GM23338 (cell line): ENCODE results near the gene WBP4. TPM values are rescaled to one million over a fixed set of nuclear protein-coding genes. Genes with fewer than 3 reads are reported as not detected.

Experiments used
- ATAC-seq: fragments of 200-7000 bp; cut with Tn5 transposase; 3 replicates; pipeline ENCODE4 v1.9.1; 2020
- DNase-seq: peaks from one replicate; pipeline ENCODE4 v3.0.0-alpha.2; 2015; ENCODE audit warnings: low spot score
- H2AFZ ChIP-seq: fragments of 200-600 bp; sonication (generic); 2 replicates; pipeline ENCODE4 v1.8.0; 2016; ENCODE audit warnings: antibody characterized with exemption, mild to moderate bottlenecking, moderate library complexity
- H3F3A ChIP-seq: fragments of 200-600 bp; sonication (generic); replicated peaks from 2 replicates; pipeline ENCODE4 v1.8.0; 2017; ENCODE audit warnings: antibody characterized with exemption, mixed run types, low read depth
- H3K27ac ChIP-seq: fragments of 200-600 bp; sonication (generic); 2 replicates; pipeline ENCODE4 v1.6.1; 2016; ENCODE audit warnings: low read depth
- H3K27me3 ChIP-seq: fragments of 200-600 bp; sonication (generic); 2 replicates; pipeline ENCODE4 v1.8.0; 2016; ENCODE audit warnings: mild to moderate bottlenecking, mixed run types, moderate library complexity; ENCODE audit not compliant: insufficient read depth
- H3K36me3 ChIP-seq: fragments of 200-600 bp; sonication (generic); 2 replicates; pipeline ENCODE4 v1.8.0; 2016; ENCODE audit warnings: mild to moderate bottlenecking; ENCODE audit not compliant: insufficient read depth
- H3K4me1 ChIP-seq: fragments of 200-600 bp; sonication (generic); 2 replicates; pipeline ENCODE4 v1.8.0; 2016; ENCODE audit warnings: mild to moderate bottlenecking, moderate library complexity; ENCODE audit not compliant: insufficient read depth
- H3K4me2 ChIP-seq: fragments of 200-600 bp; sonication (generic); 2 replicates; pipeline ENCODE4 v1.7.1; 2017; ENCODE audit warnings: mixed run types
- H3K4me3 ChIP-seq: fragments of 200-600 bp; sonication (generic); 2 replicates; pipeline ENCODE4 v1.6.1; 2016; ENCODE audit warnings: mixed run types
- H3K79me2 ChIP-seq: fragments of 200-600 bp; sonication (generic); replicated peaks from 2 replicates; pipeline ENCODE4 v1.8.0; 2017; ENCODE audit warnings: mild to moderate bottlenecking; ENCODE audit not compliant: insufficient read depth
- H3K9me2 ChIP-seq: fragments of 200-600 bp; sonication (generic); 2 replicates; pipeline ENCODE4 v1.8.0; 2017; ENCODE audit not compliant: insufficient read depth
- H4K20me1 ChIP-seq: fragments of 200-600 bp; sonication (generic); replicated peaks from 2 replicates; pipeline ENCODE4 v1.8.0; 2017; ENCODE audit warnings: mild to moderate bottlenecking; ENCODE audit not compliant: insufficient read depth
- H3K27ac Mint-ChIP-seq: 2 replicates; pipeline ENCODE4 v1.8.0; 2020; ENCODE audit warnings: inconsistent platforms, mild to moderate bottlenecking, moderate library complexity, mixed read lengths
- H3K27me3 Mint-ChIP-seq: 3 replicates; pipeline ENCODE4 v1.8.0; 2022; ENCODE audit warnings: low read depth, mild to moderate bottlenecking, moderate library complexity, mixed read lengths, inconsistent platforms; ENCODE audit not compliant: insufficient read depth, poor library complexity
- H3K36me3 Mint-ChIP-seq: 3 replicates; pipeline ENCODE4 v1.8.0; 2021; ENCODE audit warnings: low read depth, mild to moderate bottlenecking, inconsistent platforms, moderate library complexity, mixed read lengths
- H3K4me1 Mint-ChIP-seq: 3 replicates; pipeline ENCODE4 v1.8.0; 2020; ENCODE audit warnings: mild to moderate bottlenecking, inconsistent platforms, mixed read lengths
- H3K4me3 Mint-ChIP-seq: 3 replicates; pipeline ENCODE4 v1.8.0; 2021; ENCODE audit warnings: moderate library complexity, mild to moderate bottlenecking, inconsistent platforms, mixed read lengths
- H3K9me3 Mint-ChIP-seq: 3 replicates; pipeline ENCODE4 v1.8.0; 2020; ENCODE audit warnings: moderate library complexity, mild to moderate bottlenecking, inconsistent platforms, mixed read lengths
- CTCF ChIP-seq, 2 experiments: fragments of 200-600 bp in 1 of 2; sonication (generic) in 1 of 2; conservative IDR thresholded peaks; 2 replicates each; pipeline versions ENCODE4 v1.5.1 to v1.6.1; 2016 to 2017; ENCODE audit warnings: antibody characterized with exemption in 2 of 2, low read depth in 2 of 2, mild to moderate bottlenecking in 2 of 2, moderate library complexity in 1 of 2
- EZH2 ChIP-seq: fragments of 200-600 bp; sonication (generic); IDR thresholded peaks from one replicate; pipeline ENCODE4 v1.8.0; 2017; ENCODE audit warnings: antibody characterized with exemption, mild to moderate bottlenecking, low read depth; ENCODE audit not compliant: unreplicated experiment
- JUNB ChIP-seq: IDR thresholded peaks from one replicate; pipeline ENCODE4 v1.6.1; 2016; ENCODE audit warnings: antibody characterized with exemption; ENCODE audit not compliant: unreplicated experiment
- NANOG ChIP-seq: IDR thresholded peaks from 2 replicates; pipeline ENCODE4 v1.6.1; 2016; ENCODE audit warnings: antibody characterized with exemption, borderline replicate concordance
- POLR2AphosphoS5 ChIP-seq: IDR thresholded peaks from 2 replicates; pipeline ENCODE4 v1.6.1; 2016; ENCODE audit warnings: antibody characterized with exemption, low read depth
- REST ChIP-seq: IDR thresholded peaks from one replicate; pipeline ENCODE4 v1.6.1; 2018; ENCODE audit warnings: antibody characterized with exemption; ENCODE audit not compliant: unreplicated experiment
- STAT1 ChIP-seq: IDR thresholded peaks from one replicate; pipeline ENCODE4 v1.6.1; 2016; ENCODE audit warnings: antibody characterized with exemption; ENCODE audit not compliant: unreplicated experiment
- ZNF114 ChIP-seq: fragments of 250-450 bp; sonication (Bioruptor Pico); IDR thresholded peaks from 2 replicates; pipeline ENCODE4 v1.5.0; 2020; ENCODE audit warnings: mild to moderate bottlenecking, moderate library complexity
- ZNF331 ChIP-seq: fragments of 250-450 bp; sonication (Bioruptor Pico); IDR thresholded peaks from 2 replicates; pipeline ENCODE4 v1.5.0; 2020; ENCODE audit warnings: low read depth, mild to moderate bottlenecking, moderate library complexity
- ZNF462 ChIP-seq: fragments of 250-450 bp; sonication (Bioruptor Pico); IDR thresholded peaks from 2 replicates; pipeline ENCODE4 v1.5.0; 2020; ENCODE audit warnings: mild to moderate bottlenecking, moderate library complexity
- polyA plus RNA-seq: library from polyadenylated mRNA; unstranded; fragments of >200 nt; fragmentation: Nextera tagmentation; extraction: Ambion mirVana; gene quantifications from 2 replicates; pipeline ENCODE4 v1.2.1, GENCODE V29; 2016
- total RNA-seq: library from RNA; depleted of rRNA; stranded (reverse); fragments of >200 nt; shearing (Covaris generic); gene quantifications from 2 replicates; pipeline ENCODE4 v1.2.3, GENCODE V29; 2014

The WBP4 gene
- total and polyA plus RNA-seq, 2 experiments from 2014 or later, result 7.6 to 33.8 TPM

GRCh38 chr13:41075034-41075433, 13.7 kb downstream of the WBP4 start:
- H3K36me3 Mint-ChIP-seq, result peaks cover 63% of the 10 kb centered on the region
- no peak overlapping the region for H3K27ac Mint-ChIP-seq
- peaks cover 2% of the 10 kb centered on the region for H3K27me3 Mint-ChIP-seq
- H3K79me2 ChIP-seq, result no peaks in the 10 kb centered on the region
- H3K4me1 Mint-ChIP-seq, result no peaks in the 10 kb centered on the region
- H3K9me3 Mint-ChIP-seq, result peaks cover 10% of the 10 kb centered on the region; the same call in 2 of the 3 replicates
- DNase-seq (peak; percentile 68), ATAC-seq (no peak)
- no peaks in the 10 kb centered on the region for H3F3A ChIP-seq
- no peak overlapping the region for H3K4me3 Mint-ChIP-seq
- peaks cover 46% of the 10 kb centered on the region for H3K36me3 ChIP-seq
- no peak overlapping the region for H3K4me3 ChIP-seq
- no peaks in the 10 kb centered on the region for H3K27me3 ChIP-seq
- H2AFZ ChIP-seq, result no peak overlapping the region
- H4K20me1 ChIP-seq, result no peaks in the 10 kb centered on the region
- H3K27ac ChIP-seq, result no peak overlapping the region
- TF ChIP-seq CTCF (conservative IDR thresholded peaks at IDR 0.05; ENCODE audit: low read depth in 2 of 2) (peak; percentile 60 to 72), EZH2 (no peak)
- no peak overlapping the region for H3K4me2 ChIP-seq
- no peaks in the 10 kb centered on the region for H3K4me1 ChIP-seq
- H3K9me2 ChIP-seq, result no peaks in the 10 kb centered on the region

GRCh38 chr13:41075485-41075884, 14.2 kb downstream of the WBP4 start:
- no peak overlapping the region for H3K4me3 Mint-ChIP-seq
- peaks cover 10% of the 10 kb centered on the region; the same call in 2 of the 3 replicates for H3K9me3 Mint-ChIP-seq
- peaks cover 62% of the 10 kb centered on the region for H3K36me3 Mint-ChIP-seq
- Histone ChIP-seq H3K9me2 (no peaks in the 10 kb centered on the region), H3K4me1 (no peaks in the 10 kb centered on the region), H2AFZ (no peak overlapping the region), H3K4me3 (no peak overlapping the region), H3K27ac (no peak overlapping the region), H3K36me3 (peaks cover 43% of the 10 kb centered on the region), H3K27me3 (no peaks in the 10 kb centered on the region), H3K4me2 (no peak overlapping the region), H3F3A (no peaks in the 10 kb centered on the region), H4K20me1 (no peaks in the 10 kb centered on the region), H3K79me2 (no peaks in the 10 kb centered on the region)
- ATAC-seq (no peak), DNase-seq (no peak)
- no peaks in the 10 kb centered on the region for H3K4me1 Mint-ChIP-seq
- H3K27me3 Mint-ChIP-seq, result peaks cover 2% of the 10 kb centered on the region
- H3K27ac Mint-ChIP-seq, result no peak overlapping the region
- TF ChIP-seq EZH2, result no peak
- no peak for TF ChIP-seq REST
- TF ChIP-seq ZNF331 (CRISPR knock-in tag), result no peak
- no peak for TF ChIP-seq ZNF462 (CRISPR knock-in tag)
- TF ChIP-seq POLR2AphosphoS5, result no peak
- TF ChIP-seq NANOG, result no peak
- TF ChIP-seq STAT1, result no peak
- TF ChIP-seq ZNF114 (CRISPR knock-in tag), result no peak
- TF ChIP-seq JUNB, result no peak
